Lung (tissue), 12 donors: Measurements from ENCODE around the gene SELENOW. TPM values are rescaled to one million over a fixed set of nuclear protein-coding genes. Genes with fewer than 3 reads are reported as not detected.
"Not testable (repeated sequence)": the region's sequence is repeated elsewhere in the genome, so short reads cannot be mapped to it uniquely, and the experiment has no call there.

Experiments used
- ATAC-seq: fragments of 200-7000 bp; cut with Tn5 transposase; one replicate; pipeline ENCODE4 v1.9.1; 2020; ENCODE audit warnings: moderate number of reproducible peaks; ENCODE audit not compliant: insufficient read depth, low FRiP score
- DNase-seq, 3 donors: peaks; one replicate each; pipeline ENCODE4 v3.0.0-alpha.2; 2013 to 2017
- H3K27ac ChIP-seq, 2 donors: one replicate each; pipeline ENCODE4 v1.5.1; 2013; ENCODE audit warnings: mild to moderate bottlenecking in 2 of 2, moderate library complexity in 2 of 2, control low read depth in 1 of 2, inconsistent platforms in 1 of 2, low read depth in 1 of 2, low read length in 1 of 2
- H3K27me3 ChIP-seq, 3 donors: one replicate each; pipeline ENCODE4 v1.5.1; 2013; ENCODE audit warnings: low read length in 2 of 3; ENCODE audit not compliant: control insufficient read depth in 3 of 3, insufficient read depth in 3 of 3
- H3K36me3 ChIP-seq, 4 donors: one replicate each; pipeline ENCODE4 v1.5.1; 2013; ENCODE audit warnings: low read length in 4 of 4, mild to moderate bottlenecking in 1 of 4, moderate library complexity in 1 of 4; ENCODE audit not compliant: control insufficient read depth in 4 of 4, insufficient read depth in 4 of 4
- H3K4me1 ChIP-seq, 5 donors: one replicate each; pipeline ENCODE4 v1.5.1; 2013; ENCODE audit warnings: low read length in 5 of 5, mild to moderate bottlenecking in 2 of 5, moderate library complexity in 1 of 5; ENCODE audit not compliant: control insufficient read depth in 5 of 5, insufficient read depth in 5 of 5
- H3K4me3 ChIP-seq: one replicate; pipeline ENCODE4 v1.5.1; 2013; ENCODE audit warnings: mild to moderate bottlenecking, control low read depth, moderate library complexity
- H3K9ac ChIP-seq, 2 donors: one replicate each; pipeline ENCODE4 v1.5.1; 2013; ENCODE audit warnings: low read length in 2 of 2, control low read depth in 1 of 2; ENCODE audit not compliant: insufficient read depth in 1 of 2
- H3K9me3 ChIP-seq, 4 donors: one replicate each; pipeline ENCODE4 v1.5.1; 2013; ENCODE audit warnings: low read length in 3 of 4, mild to moderate bottlenecking in 1 of 4, moderate library complexity in 1 of 4; ENCODE audit not compliant: control insufficient read depth in 4 of 4, insufficient read depth in 3 of 4
- CTCF ChIP-seq: IDR thresholded peaks from 2 replicates; pipeline ENCODE4 v1.5.1; 2012; ENCODE audit warnings: mild to moderate bottlenecking; ENCODE audit errors: control extremely low read depth, extremely low read depth
- WGBS, 2 donors: extraction: QIAGEN DNeasy Blood & Tissue Kit; methylation state at CpG; one replicate each; pipeline ENCODE4 v1.1.7; 2013; 5-methylcytosine and 5-hydroxymethylcytosine counted together
- polyA plus RNA-seq, 2 donors: library from polyadenylated mRNA; stranded (reverse); fragments of 200-250 nt; gene quantifications; one replicate each; pipeline ENCODE4 v1.2.1, GENCODE V29; 2013
- total RNA-seq, 2 donors: library from RNA; depleted of rRNA in 1 of 2; stranded (reverse); fragments of >200 nt in 1 of 2; gene quantifications; one replicate each; pipeline ENCODE4 v1.2.1, GENCODE V29; 2014 to 2021
- donor health status: control.
- donor health status: control.
- donor health status: Bipolar disorder and iron deficiency.
- donor health status: healthy.
- donor health status: DM: yes; HTN: yes; CAD: no.

Gene SELENOW
- total and polyA plus RNA-seq, 4 donors = 104 to 532 (median 346) TPM

GRCh38 chr19:47761566-47761965 is 16.9 kb upstream of the SELENOW start:
- H3K9me3 ChIP-seq = peaks cover 0 to 5% (median 0%) of the 10 kb centered on the region in 4 donors
- peaks cover 10 to 22% (median 15%) of the 10 kb centered on the region in 4 donors for H3K36me3 ChIP-seq
- no peak overlapping the region for H3K9ac ChIP-seq
- H3K4me1 ChIP-seq = peaks cover 0 to 3% (median 0%) of the 10 kb centered on the region in 5 donors
- no peak for TF ChIP-seq CTCF
- H3K4me3 ChIP-seq = no peak overlapping the region
- DNase-seq = no peak
- no peaks in the 10 kb centered on the region for H3K27me3 ChIP-seq
- ATAC-seq = no peak
- H3K27ac ChIP-seq = no peak overlapping the region
- WGBS, 2 donors = 68 to 91% methylated on average over 5 of the region's 5 CpGs

- peaks cover 0 to 5% (median 0%) of the 10 kb centered on the region in 4 donors for H3K9me3 ChIP-seq
- peaks cover 4 to 16% (median 12%) of the 10 kb centered on the region in 4 donors for H3K36me3 ChIP-seq
- DNase-seq (no peak), ATAC-seq (no peak)
- no peaks in the 10 kb centered on the region for H3K27me3 ChIP-seq
- 52 to 85% methylated on average over 3 of the region's 3 CpGs for WGBS, 2 donors
- H3K4me1 ChIP-seq = peaks cover 0 to 3% (median 0%) of the 10 kb centered on the region in 5 donors
- H3K4me3 ChIP-seq = no peak overlapping the region
- H3K9ac ChIP-seq = no peak overlapping the region
- no peak overlapping the region for H3K27ac ChIP-seq
- TF ChIP-seq CTCF = no peak
Measured at GRCh38 chr19:47762151-47762550, 16.4 kb upstream of the SELENOW start.

GRCh38 chr19:47762615-47763308 is 15.7 kb upstream of the SELENOW start:
- no peak overlapping the region for H3K9ac ChIP-seq
- no peak overlapping the region for H3K27ac ChIP-seq
- no peak overlapping the region for H3K4me3 ChIP-seq
- peaks cover 0 to 5% (median 0%) of the 10 kb centered on the region in 4 donors for H3K9me3 ChIP-seq
- WGBS, 2 donors = 64 to 73% methylated on average over 18 of the region's 18 CpGs
- H3K36me3 ChIP-seq = peaks cover 4 to 13% (median 11%) of the 10 kb centered on the region in 4 donors
- no peak for TF ChIP-seq CTCF
- H3K4me1 ChIP-seq = peaks cover 0 to 3% (median 0%) of the 10 kb centered on the region in 5 donors
- H3K27me3 ChIP-seq = no peaks in the 10 kb centered on the region
- DNase-seq = no peak
- peak; percentile 23 for ATAC-seq

GRCh38 chr19:47764705-47765104 is 13.8 kb upstream of the SELENOW start:
- DNase-seq, H3K9ac ChIP-seq, H3K27me3 ChIP-seq, H3K36me3 ChIP-seq, H3K9me3 ChIP-seq, H3K4me1 ChIP-seq, H3K4me3 ChIP-seq, H3K27ac ChIP-seq, ATAC-seq: not testable (repeated sequence)
- WGBS, 2 donors = 85 to 92% methylated on average over 3 of the region's 3 CpGs
